Activated T-helper 1 cell treated with Interleukin-2 at 50 U/mL for 16 hours (primary cell): Measurements from ENCODE around the gene FHOD3.

ENCODE experiments used
- DNase-seq: peaks from one replicate; pipeline ENCODE4 v3.0.0-alpha.2; 2020; ENCODE audit warnings: low read depth

The FHOD3 gene

DNA sequence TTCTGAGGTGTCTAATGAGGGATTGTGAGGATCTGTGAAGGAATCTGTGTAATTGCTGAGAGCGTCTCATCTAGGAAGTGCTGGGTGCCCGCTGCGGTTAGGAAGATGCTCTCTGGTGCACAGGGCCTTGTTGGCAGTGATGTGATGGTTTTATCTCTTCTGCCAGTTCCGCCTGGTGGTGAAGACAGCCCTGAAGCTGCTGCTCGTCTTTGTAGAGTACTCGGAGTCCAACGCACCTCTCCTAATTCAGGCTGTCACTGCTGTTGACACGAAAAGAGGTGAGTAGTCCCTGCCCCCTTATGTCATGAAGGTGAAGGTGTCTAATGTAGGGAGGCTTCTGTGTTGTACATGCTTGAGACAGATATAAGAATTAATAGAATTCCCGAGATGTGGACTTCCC lies 297.1 kb downstream of the FHOD3 start:
- DNase-seq: no peak

DNA sequence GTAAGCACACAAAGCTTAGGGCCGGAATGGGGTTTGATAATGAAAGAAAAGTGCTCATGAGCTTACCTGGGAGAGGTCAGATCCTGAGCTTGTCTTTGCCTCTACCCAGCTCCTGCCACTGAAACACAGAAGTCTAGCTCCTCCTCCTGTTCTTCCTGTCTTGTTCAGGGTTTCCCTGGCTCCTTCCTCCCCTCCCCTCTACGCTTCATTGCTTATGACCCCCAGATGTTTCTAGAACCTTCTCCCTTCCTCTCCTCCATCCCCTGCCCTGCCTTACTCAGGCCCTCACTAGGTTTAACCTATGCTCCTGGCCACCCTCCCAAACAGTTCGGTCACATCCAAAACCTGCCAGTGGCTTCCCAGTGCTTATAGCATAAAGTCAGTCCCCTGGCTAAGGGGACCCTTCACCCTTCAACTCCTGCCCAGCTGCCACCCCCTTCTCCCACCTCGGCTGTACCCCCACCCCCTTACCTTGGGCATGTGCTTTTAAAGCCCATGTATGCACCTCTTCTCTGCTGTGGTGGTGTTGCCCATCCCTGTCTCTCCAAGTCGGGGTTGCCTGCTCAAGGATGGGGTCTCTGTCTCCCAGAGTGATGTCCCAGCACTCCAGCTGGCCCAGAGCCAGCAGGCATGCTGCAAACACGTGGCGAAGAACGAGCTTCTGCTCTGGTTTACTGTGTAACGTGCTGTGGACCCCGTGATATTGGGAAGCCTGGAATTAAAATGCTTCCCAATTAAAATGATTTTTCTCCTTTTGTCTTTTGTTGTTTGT lies 297.7 kb downstream of the FHOD3 start:
- no peak for DNase-seq

GRCh38 chr18:36595818-36596215 lies 298.3 kb downstream of the FHOD3 start:
- no peak for DNase-seq

DNA sequence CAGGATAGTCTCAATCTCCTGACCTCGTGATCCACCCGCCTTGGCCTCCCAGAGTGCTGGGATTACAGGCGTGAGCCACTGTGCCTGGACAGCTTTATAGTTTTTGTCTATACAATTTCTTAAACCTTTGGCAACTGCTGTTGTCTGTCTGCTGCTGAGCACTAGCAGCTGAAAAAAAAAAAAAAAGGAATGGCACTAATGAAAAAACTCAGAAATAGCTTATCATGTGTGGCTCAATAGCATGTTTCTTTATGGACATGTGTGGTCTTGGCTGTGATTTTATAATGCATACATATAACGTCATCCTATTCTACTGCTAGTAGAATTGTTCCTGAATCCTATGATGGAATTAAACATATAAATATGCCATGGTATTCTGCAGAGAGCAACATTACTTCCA lies 300.1 kb downstream of the FHOD3 start:
- DNase-seq: no peak

- no peak for DNase-seq
Observed at GRCh38 chr18:36600548-36600947, 303.0 kb downstream of the FHOD3 start.

- DNase-seq: no peak
Observed at GRCh38 chr18:36601316-36601715, 303.8 kb downstream of the FHOD3 start.

- no peak for DNase-seq
Observed at GRCh38 chr18:36602071-36602470, 304.6 kb downstream of the FHOD3 start.

DNA sequence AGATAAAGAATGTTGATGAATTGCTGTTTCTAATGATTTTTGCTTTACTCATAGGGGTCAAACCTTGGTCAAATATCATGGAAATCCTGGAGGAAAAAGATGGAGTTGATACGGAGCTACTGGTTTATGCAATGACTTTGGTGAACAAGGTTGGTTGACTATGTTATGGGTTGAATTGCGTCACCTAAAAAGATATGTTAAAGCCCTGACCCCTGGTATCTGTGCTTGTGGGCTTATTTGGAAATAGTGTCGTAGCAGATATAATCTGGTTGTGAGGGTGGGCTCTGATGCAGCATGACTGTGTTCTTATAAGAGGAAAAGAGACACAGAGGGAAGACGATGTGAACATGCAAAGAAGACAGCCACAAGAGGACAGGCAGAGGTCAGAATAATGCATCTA lies 305.1 kb downstream of the FHOD3 start:
- DNase-seq: no peak

DNA sequence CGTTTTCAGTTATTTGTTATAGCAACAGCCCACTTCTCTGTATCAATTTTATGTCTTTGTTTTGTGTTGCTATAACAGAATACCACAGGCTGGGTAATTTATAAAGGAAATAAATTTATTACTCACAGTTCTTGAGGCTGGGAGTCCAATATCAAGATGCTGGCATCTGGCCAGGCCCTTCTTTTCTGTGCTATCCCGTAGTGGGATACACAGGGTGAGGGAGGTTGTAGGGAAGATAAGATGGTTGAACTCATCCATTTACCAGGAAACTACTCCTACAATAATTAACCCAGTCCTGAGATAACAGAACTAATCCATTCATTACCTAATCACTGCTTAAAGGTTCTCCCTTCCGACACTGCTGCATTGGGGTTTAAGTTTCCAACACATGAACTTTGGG lies 310.6 kb downstream of the FHOD3 start:
- no peak for DNase-seq

GRCh38 chr18:36610258-36610657 lies 312.7 kb downstream of the FHOD3 start:
- DNase-seq: no peak

DNA sequence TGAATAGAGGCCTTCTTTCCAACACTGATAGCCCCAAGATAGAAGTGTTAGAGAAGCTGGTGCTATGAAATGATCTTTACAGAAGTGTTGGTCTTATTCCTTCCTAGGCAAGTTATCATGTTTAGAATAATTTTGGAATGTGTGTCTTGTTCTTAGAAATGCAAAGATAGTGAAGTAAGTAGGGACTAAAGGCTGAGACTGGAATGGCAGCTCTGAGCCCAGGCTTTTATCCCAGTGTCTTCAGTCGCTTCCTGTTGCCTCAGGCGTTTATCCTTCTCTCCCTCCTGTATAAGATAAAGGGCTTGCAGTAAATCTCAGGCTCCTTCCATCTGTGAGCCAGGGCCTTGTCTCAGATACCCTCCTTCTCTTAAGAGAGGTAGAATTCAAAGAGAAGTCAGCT lies 313.1 kb downstream of the FHOD3 start:
- DNase-seq: no peak

GRCh38 chr18:36613069-36613468 lies 315.6 kb downstream of the FHOD3 start:
- no peak for DNase-seq

GRCh38 chr18:36613810-36614209 lies 316.3 kb downstream of the FHOD3 start:
- DNase-seq: no peak

GRCh38 chr18:36620788-36621187 lies 323.3 kb downstream of the FHOD3 start:
- DNase-seq: no peak

- no peak for DNase-seq
Observed at GRCh38 chr18:36622610-36623009, 325.1 kb downstream of the FHOD3 start.

- no peak for DNase-seq
Observed at GRCh38 chr18:36623091-36623490, 325.6 kb downstream of the FHOD3 start.

GRCh38 chr18:36623681-36624190 lies 326.2 kb downstream of the FHOD3 start:
- DNase-seq: no peak

DNA sequence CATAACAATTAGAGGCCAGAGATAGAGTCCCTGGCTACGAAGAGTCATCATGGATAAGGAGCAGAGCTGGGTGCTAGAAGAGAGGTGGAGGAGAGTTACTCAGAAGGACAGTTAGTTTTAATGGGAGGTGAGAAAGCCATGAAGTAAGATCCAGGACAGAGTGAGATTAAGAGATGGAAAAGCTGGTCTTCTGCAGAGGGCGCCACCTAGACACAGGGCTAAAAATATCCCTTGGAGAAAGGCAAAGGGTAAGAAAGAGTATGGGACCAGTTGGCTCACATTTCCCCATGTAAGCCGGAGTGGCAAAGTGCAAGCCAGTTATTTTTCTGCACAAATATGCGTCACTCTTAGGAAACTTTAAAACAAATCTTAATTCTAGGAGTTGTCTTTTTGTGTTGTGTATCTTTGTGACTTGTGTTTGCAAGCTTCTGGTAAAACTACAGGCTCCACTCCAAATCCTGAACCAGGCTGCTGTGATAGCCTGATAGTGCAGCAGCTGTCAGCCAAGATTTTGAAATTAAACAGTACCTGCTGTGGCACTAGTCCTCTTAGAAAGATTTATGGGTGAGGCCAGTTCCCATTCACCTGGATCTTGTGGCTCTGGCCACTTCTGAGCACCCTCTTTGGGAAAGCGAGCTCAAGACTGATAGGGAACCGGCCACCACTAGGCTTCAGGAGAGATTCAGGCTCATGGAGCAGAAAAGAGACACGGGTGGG lies 327.1 kb downstream of the FHOD3 start:
- no peak for DNase-seq

DNA sequence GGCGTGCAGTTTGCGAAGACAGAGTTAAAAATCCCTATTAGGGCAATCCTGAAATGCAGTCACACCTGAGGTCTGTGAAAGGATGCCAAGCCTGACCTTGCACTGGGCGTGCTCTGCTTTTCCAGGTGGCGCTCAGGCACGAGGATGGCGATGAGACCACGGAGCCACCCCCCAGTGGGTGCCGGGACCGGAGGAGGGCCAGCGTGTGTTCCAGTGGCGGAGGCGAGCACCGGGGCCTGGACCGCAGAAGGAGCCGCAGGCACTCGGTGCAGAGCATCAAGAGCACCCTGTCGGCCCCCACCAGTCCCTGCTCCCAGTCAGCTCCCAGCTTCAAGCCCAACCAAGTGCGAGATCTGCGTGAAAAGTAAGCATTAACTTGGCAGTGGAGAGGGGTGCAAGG lies 327.9 kb downstream of the FHOD3 start:
- no peak for DNase-seq

GRCh38 chr18:36627637-36628036 lies 330.1 kb downstream of the FHOD3 start:
- no peak for DNase-seq

- no peak for DNase-seq
Observed at GRCh38 chr18:36628435-36629137, 331.1 kb downstream of the FHOD3 start.

DNA sequence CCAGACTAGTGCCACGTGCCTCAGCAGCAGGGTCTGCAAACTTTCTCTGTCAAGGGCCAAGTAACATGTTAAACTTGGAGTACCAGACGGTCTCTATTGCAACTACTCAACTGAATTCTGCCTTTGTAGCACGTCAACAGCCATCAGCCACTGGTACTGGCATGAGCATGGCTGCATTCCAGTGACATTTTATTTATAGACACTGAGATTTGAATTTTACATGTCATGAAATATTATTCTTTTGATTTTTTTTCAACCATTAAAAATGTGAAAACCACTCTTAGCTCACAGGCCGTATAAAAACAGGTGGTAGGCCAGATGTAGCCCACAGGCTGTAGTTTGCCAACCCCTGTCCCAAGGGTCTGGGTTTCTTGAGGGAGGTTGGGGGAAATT lies 331.6 kb downstream of the FHOD3 start:
- no peak for DNase-seq

DNA sequence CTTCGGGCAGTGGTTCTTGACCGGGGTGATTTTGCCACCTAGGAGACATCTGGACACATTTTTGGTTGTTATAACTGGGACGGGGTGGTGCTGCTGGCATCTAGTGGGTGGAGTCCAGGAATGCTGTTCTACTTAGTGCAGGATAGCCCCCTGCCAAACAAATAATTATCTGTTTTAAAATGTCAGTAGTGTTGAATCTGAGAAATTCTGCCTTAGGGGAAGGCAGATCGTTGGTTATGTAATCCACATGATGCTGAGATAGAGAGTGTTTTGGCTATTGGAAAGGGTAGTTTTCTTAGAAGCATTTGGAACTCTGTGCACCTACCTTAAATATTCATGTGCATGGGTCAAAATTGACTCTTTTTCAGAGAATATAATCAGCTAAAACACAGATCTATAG lies 332.3 kb downstream of the FHOD3 start:
- DNase-seq: no peak
